Epithelial cell of esophagus (primary cell): Measurements from ENCODE around the gene ERC2.

ENCODE experiments used
- DNase-seq: peaks from one replicate; pipeline ENCODE4 v3.0.0; 2010; ENCODE audit warnings: low read depth
- H3K4me3 ChIP-seq: 2 replicates; pipeline ENCODE4 v1.5.1; 2011; ENCODE audit warnings: mild to moderate bottlenecking, low read length, control low read depth
- CTCF ChIP-seq: IDR thresholded peaks from 2 replicates; pipeline ENCODE4 v1.5.1; 2011; ENCODE audit warnings: low read depth, mild to moderate bottlenecking, low read length, control low read depth, inconsistent platforms; ENCODE audit not compliant: insufficient read depth; ENCODE audit errors: missing control alignments

Gene ERC2

GRCh38 chr3:55645422-55645821, 822.8 kb downstream of the ERC2 start:
- no peak for TF ChIP-seq CTCF
- no peak for DNase-seq
- no peak overlapping the region for H3K4me3 ChIP-seq

GRCh38 chr3:55643283-55643682, 825.0 kb downstream of the ERC2 start:
- no peak for TF ChIP-seq CTCF
- DNase-seq = no peak
- no peak overlapping the region for H3K4me3 ChIP-seq

- no peak overlapping the region for H3K4me3 ChIP-seq
- no peak for TF ChIP-seq CTCF
- DNase-seq = no peak
Measured at GRCh38 chr3:55641964-55642363, 826.3 kb downstream of the ERC2 start.

- no peak for TF ChIP-seq CTCF
- peak; percentile 73 for DNase-seq
- no peak overlapping the region for H3K4me3 ChIP-seq
Measured at GRCh38 chr3:55639896-55640765, 828.1 kb downstream of the ERC2 start.

GRCh38 chr3:55639143-55639542, 829.1 kb downstream of the ERC2 start:
- TF ChIP-seq CTCF = no peak
- H3K4me3 ChIP-seq = no peak overlapping the region

GRCh38 chr3:55637906-55638638, 830.2 kb downstream of the ERC2 start:
- DNase-seq = peak; percentile 30
- TF ChIP-seq CTCF = no peak
- no peak overlapping the region for H3K4me3 ChIP-seq

More at GRCh38 chr3:55639143-55639542, 829.1 kb downstream of the ERC2 start:
- no peak for DNase-seq
